ACC112 (cell line): Measurements from ENCODE around the gene SORBS2.
"Not testable (repeated sequence)": the region's sequence is repeated elsewhere in the genome, so short reads cannot be mapped to it uniquely, and the experiment has no call there.

Experiments
- H2AFZ ChIP-seq: fragments of 200-600 bp; sonication (generic); one replicate; pipeline ENCODE4 v1.6.0; 2017; ENCODE audit warnings: antibody characterized with exemption, low read length; ENCODE audit not compliant: unreplicated experiment
- H3K27ac ChIP-seq: fragments of 200-600 bp; sonication (generic); 2 replicates; pipeline ENCODE4 v1.5.1; 2014; ENCODE audit warnings: low read depth, mild to moderate bottlenecking, antibody characterized with exemption, low read length, moderate library complexity
- H3K27me3 ChIP-seq: fragments of 200-600 bp; sonication (generic); 2 replicates; pipeline ENCODE4 v1.6.1; 2014; ENCODE audit warnings: mild to moderate bottlenecking, antibody characterized with exemption, low read length, moderate library complexity, mixed read lengths; ENCODE audit not compliant: insufficient read depth
- H3K36me3 ChIP-seq: fragments of 200-600 bp; sonication (generic); 2 replicates; pipeline ENCODE4 v1.6.1; 2016; ENCODE audit warnings: mild to moderate bottlenecking, antibody characterized with exemption, low read length, moderate library complexity, mixed read lengths; ENCODE audit not compliant: insufficient read depth
- H3K4me1 ChIP-seq: fragments of 200-600 bp; sonication (generic); one replicate; pipeline ENCODE4 v1.6.1; 2016; ENCODE audit warnings: low read length, mixed read lengths; ENCODE audit not compliant: insufficient read depth, unreplicated experiment, control insufficient read depth
- H3K4me3 ChIP-seq: fragments of 200-600 bp; sonication (generic); 2 replicates; pipeline ENCODE4 v1.5.1; 2014; ENCODE audit warnings: mild to moderate bottlenecking, low read depth, low read length
- H3K79me2 ChIP-seq: fragments of 200-600 bp; sonication (generic); one replicate; pipeline ENCODE4 v1.6.0; 2016; ENCODE audit warnings: low read length; ENCODE audit not compliant: control insufficient read depth, unreplicated experiment, insufficient read depth

The SORBS2 gene

GRCh38 chr4:185723631-185724260 lies 88.2 kb downstream of the SORBS2 start:
- H3K27me3 ChIP-seq = no peaks in the 10 kb centered on the region
- H3K4me1 ChIP-seq = peaks cover 22% of the 10 kb centered on the region
- H2AFZ ChIP-seq = no peak overlapping the region
- no peaks in the 10 kb centered on the region for H3K79me2 ChIP-seq
- H3K27ac ChIP-seq = peak overlapping the region; percentile 20; the same call in 1 of the 2 replicates
- no peaks in the 10 kb centered on the region for H3K36me3 ChIP-seq
- H3K4me3 ChIP-seq = no peak overlapping the region

GRCh38 chr4:185722029-185722316 lies 90.0 kb downstream of the SORBS2 start:
- Histone ChIP-seq H3K27me3 (no peaks in the 10 kb centered on the region), H3K36me3 (no peaks in the 10 kb centered on the region), H3K79me2 (no peaks in the 10 kb centered on the region), H3K27ac (peak overlapping the region; percentile 92), H2AFZ (peak overlapping the region; percentile 53), H3K4me1 (peaks cover 22% of the 10 kb centered on the region), H3K4me3 (peak overlapping the region; percentile 44)

- no peaks in the 10 kb centered on the region for H3K79me2 ChIP-seq
- H2AFZ ChIP-seq = peak overlapping the region; percentile 53
- peak overlapping the region; percentile 92 for H3K27ac ChIP-seq
- H3K4me1 ChIP-seq = peaks cover 22% of the 10 kb centered on the region
- no peaks in the 10 kb centered on the region for H3K27me3 ChIP-seq
- no peaks in the 10 kb centered on the region for H3K36me3 ChIP-seq
- peak overlapping the region; percentile 44 for H3K4me3 ChIP-seq
These were observed 90.6 kb downstream of the SORBS2 start for GRCh38 chr4:185721190-185722028.

- Histone ChIP-seq H2AFZ (no peak overlapping the region), H3K4me1 (peaks cover 22% of the 10 kb centered on the region), H3K4me3 (no peak overlapping the region), H3K27me3 (no peaks in the 10 kb centered on the region), H3K36me3 (no peaks in the 10 kb centered on the region), H3K27ac (no peak overlapping the region), H3K79me2 (no peaks in the 10 kb centered on the region)
These were observed 92.5 kb downstream of the SORBS2 start for GRCh38 chr4:185719500-185719858.

GRCh38 chr4:185718578-185719499 lies 93.2 kb downstream of the SORBS2 start:
- Histone ChIP-seq H3K4me1 (peaks cover 25% of the 10 kb centered on the region), H3K27ac (no peak overlapping the region), H3K36me3 (no peaks in the 10 kb centered on the region), H3K79me2 (no peaks in the 10 kb centered on the region), H2AFZ (no peak overlapping the region), H3K4me3 (no peak overlapping the region), H3K27me3 (no peaks in the 10 kb centered on the region)

- Histone ChIP-seq H2AFZ (no peak overlapping the region), H3K27ac (no peak overlapping the region), H3K4me3 (no peak overlapping the region), H3K4me1 (peaks cover 31% of the 10 kb centered on the region), H3K36me3 (no peaks in the 10 kb centered on the region), H3K27me3 (no peaks in the 10 kb centered on the region), H3K79me2 (no peaks in the 10 kb centered on the region)
These were observed 94.6 kb downstream of the SORBS2 start for GRCh38 chr4:185717377-185717741.

- no peaks in the 10 kb centered on the region for H3K36me3 ChIP-seq
- H3K79me2 ChIP-seq = no peaks in the 10 kb centered on the region
- no peak overlapping the region for H3K4me3 ChIP-seq
- no peaks in the 10 kb centered on the region for H3K27me3 ChIP-seq
- no peak overlapping the region for H2AFZ ChIP-seq
- peaks cover 31% of the 10 kb centered on the region for H3K4me1 ChIP-seq
- H3K27ac ChIP-seq = no peak overlapping the region
These were observed 95.2 kb downstream of the SORBS2 start for GRCh38 chr4:185716577-185717376.

GRCh38 chr4:185716141-185716551 lies 95.8 kb downstream of the SORBS2 start:
- Histone ChIP-seq H3K4me1 (peaks cover 31% of the 10 kb centered on the region), H3K4me3 (no peak overlapping the region), H3K27ac (no peak overlapping the region), H3K36me3 (no peaks in the 10 kb centered on the region), H3K79me2 (no peaks in the 10 kb centered on the region), H3K27me3 (no peaks in the 10 kb centered on the region), H2AFZ (no peak overlapping the region)

- H2AFZ ChIP-seq, H3K79me2 ChIP-seq, H3K36me3 ChIP-seq, H3K4me3 ChIP-seq, H3K27me3 ChIP-seq, H3K27ac ChIP-seq: not testable (repeated sequence)
- peaks cover 44% of the 10 kb centered on the region for H3K4me1 ChIP-seq
These were observed 97.5 kb downstream of the SORBS2 start for GRCh38 chr4:185714524-185714923.

GRCh38 chr4:185713731-185714130 lies 98.3 kb downstream of the SORBS2 start:
- H3K4me3 ChIP-seq = no peak overlapping the region
- H3K4me1 ChIP-seq = peaks cover 50% of the 10 kb centered on the region
- no peaks in the 10 kb centered on the region for H3K27me3 ChIP-seq
- no peaks in the 10 kb centered on the region for H3K79me2 ChIP-seq
- peak overlapping the region; percentile 43 for H2AFZ ChIP-seq
- no peaks in the 10 kb centered on the region for H3K36me3 ChIP-seq
- peak overlapping the region; percentile 99 for H3K27ac ChIP-seq
